SW480 (cell line): ENCODE results near the gene PAPPA.

Source experiments
- DNase-seq: peaks from one replicate; pipeline ENCODE4 v3.0.0-alpha.2; 2016; ENCODE audit warnings: low spot score

PAPPA gene

GRCh38 chr9:116152941-116153764 is 438 bp upstream of the PAPPA start:
- DNase-seq: no peak

DNA sequence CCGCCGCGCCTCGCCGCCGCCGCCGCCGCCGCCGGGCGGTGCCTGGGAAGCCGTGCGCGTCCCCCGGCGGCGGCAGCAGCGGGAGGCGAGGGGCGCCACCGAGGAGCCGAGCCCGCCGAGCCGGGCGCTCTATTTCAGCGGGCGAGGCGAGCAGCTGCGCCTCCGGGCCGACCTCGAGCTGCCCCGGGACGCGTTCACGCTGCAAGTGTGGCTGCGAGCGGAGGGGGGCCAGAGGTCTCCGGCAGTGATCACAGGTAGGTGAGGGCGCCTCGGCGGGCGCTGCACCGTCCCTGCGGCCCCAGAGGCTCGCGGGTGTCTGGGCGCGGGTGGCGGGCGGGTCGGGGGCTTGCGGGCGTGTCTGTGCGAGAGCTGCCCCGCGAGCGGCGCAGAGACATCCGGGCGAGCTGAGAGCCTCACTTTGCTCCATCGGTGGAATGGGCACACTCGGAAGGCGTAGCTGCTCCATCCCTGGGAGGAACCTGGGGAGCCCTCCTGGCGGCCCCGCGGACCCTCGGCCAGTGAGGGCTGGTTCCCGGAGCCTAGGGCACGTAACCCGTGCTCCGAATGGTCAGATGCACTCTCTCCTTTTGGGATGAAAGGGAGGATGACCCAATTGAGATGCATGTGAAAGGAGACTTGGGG is 864 bp downstream of the PAPPA start:
- DNase-seq: no peak

DNA sequence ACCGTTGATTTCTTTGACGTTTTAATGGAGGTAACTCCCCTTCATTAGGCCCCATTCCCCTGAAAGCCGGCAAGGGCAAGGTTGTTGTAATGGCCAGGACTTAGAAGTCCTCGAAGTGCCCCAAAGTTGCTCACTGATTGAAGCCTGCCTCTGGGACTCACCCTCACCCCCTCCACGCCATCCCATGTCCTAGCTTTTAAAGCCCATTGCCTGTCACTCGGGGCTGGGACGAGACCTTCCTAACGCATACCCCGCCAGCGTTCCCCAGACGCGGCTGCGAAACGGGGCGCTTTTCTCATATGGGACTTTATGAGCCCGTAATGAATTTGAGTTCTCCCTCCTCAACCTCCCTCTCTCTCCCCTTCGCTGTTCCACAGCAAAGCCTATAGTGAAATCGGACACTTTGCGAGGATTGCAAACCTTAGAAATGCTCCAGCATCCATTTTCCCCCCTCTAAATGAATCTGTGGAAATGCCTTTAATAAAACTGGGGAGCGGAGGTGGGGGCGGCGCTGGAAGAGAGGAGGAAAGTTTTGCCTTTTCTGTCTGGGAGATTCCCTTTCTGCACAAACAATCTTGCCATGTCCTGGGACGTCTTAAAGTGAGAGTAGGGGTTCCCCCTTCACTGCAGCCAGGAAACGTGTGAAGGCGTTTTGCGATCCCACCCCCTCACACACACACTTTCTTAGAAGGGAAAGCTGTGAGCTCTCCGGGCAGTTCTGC is 1.5 kb downstream of the PAPPA start:
- DNase-seq: no peak

- no peak for DNase-seq
These were observed 2.1 kb downstream of the PAPPA start for GRCh38 chr9:116155698-116156039.

GRCh38 chr9:116156621-116157314 is 3.2 kb downstream of the PAPPA start:
- DNase-seq: no peak

DNA sequence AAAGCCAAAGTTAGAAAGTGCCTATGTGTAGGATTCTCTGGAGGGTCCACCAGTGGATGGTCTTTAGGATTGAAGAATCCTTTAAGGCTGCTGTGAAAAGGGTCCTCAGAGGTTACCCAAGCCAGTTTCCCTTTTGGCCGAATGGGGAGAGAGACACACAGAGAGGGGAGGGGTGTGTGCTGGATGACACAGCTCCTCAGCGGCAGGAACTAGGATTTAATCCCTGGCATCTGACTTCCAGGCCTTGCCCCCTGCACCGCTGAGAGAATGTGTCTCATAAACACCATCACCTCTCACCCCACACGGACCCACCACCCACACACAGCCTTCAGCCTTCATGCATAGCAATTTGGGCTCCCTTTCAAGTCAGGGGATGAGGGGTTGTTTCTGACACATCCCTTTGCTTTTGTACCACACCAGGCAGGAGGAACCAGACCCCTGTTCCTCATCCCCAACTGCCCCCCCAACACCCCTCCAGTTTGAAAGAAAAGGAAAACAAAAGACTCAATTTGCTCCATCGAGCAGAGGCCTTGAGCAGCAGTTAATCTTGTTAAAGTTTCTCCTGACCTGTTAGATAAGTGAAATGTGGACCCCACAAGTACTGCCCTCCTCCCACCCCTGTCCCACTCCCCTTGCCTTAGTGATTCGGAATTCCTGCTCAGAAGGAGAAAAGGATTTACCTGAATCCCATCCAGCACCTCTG is 4.0 kb downstream of the PAPPA start:
- DNase-seq: no peak

DNA sequence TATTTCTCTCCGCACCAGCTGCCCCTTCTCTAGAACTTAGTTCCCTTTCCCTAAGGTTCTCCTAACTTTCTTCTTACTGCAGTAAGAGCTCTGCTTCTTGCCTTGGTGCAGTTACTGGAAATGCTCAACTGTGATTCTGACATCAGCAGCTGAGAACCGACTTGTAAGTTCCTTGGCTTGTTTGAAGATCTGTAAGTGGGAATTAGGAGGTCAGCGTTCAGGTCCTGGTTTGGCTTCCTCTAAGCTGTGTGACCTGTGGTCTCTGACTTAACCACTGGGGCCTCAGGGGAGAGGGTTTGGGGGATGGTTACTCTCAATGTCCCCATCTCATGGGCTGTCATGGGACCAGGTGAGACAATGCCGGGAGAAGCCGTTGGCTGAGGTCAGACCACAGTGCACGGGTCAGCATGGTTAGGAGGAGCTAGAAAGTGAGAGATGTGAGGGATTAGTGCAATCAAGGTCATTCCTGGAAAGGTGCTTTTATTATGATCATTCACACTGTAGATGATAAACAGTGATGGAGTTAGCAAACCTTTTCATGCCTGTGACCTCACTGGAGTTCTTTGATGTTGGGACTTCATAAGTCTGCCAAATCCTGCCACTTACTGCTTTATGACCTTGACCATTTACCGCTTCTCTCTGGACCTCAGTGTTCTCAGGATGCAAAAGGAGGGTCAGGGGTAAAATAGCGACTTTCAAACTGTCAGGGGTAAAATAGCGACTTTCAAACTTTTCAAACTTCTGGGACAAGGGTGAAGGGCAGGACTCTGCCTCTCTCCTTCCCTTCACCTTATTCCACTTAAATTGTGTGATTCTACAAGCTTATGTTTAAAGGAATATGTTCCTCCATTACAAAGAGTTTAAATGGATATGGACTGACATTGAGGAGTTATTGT is 7.3 kb downstream of the PAPPA start:
- DNase-seq: no peak

GRCh38 chr9:116162241-116162781 is 8.7 kb downstream of the PAPPA start:
- DNase-seq: no peak

DNA sequence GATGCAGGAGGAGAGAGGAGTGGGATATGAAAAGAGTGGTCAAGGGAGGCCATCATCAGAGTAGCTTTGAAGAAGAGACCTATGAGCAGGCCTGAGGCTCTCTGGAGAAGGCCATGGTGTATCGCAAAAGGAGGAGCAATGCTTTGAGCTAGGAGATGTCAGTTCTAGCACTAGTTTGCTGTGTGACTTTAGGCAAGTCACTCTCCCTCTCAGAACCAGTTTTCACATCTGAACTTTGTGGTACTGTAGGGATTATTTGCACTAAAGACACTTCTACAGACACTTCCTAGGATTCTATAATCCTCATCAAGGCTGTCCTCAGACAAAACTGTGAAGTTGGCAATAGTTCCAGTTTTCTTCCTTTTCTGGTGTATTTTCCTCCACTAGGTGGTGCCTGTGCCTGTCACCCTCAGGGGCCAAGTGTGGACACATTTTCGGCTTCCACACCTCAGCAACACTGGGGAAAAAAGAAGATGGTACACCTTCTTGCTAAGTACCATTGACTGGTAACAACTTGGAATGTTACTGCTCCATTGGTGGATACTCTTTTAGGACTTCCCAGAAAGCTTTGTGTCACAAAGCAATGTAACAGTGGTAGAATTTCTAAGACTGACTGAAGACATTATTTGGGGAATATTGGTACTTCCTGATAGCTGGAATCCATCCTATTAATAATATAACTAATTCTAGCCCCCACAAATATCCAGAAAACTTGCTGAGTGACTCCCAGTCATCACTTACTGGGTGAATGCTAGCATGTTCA is 9.9 kb downstream of the PAPPA start:
- no peak for DNase-seq

DNA sequence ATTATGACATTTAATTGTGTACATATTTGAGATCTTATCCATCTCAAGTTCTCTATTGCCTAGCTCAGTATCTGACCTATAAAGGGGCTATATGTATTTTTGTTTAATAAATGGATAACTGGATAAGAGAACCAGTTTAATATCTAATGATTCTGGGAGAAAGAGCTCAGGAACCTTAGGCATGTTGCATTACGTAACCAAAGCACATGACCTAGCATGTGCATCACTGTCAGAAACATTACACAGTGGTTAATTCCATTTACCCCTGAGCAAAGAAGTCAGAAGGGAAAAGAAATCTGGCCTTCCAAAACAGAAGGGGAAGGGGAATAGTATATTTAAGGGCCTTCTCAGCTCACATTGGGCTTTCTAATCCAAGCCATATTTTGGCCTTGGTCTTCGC is 12.3 kb downstream of the PAPPA start:
- no peak for DNase-seq

- DNase-seq: no peak
These were observed 13.1 kb downstream of the PAPPA start for GRCh38 chr9:116166713-116167112.

- DNase-seq: no peak
These were observed 14.6 kb downstream of the PAPPA start for GRCh38 chr9:116168231-116168630.

DNA sequence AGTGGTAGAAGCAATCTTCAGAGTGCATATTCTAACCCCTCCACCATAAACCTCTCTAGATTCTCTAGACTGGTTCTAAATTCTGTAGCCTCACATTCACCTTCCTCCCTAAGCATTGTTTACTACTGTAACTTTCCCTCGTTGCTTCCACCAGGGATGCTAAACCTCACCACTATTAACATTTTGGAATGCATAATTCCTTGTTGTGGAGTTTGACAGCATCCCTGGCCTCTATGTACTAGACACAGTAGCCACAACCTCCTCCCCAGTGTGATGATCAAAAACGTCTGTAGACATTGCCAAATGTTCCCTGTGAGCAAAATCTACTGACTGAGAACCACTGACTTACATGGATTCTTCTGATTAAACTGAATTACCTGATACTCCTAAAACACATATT is 18.6 kb downstream of the PAPPA start:
- DNase-seq: no peak

DNA sequence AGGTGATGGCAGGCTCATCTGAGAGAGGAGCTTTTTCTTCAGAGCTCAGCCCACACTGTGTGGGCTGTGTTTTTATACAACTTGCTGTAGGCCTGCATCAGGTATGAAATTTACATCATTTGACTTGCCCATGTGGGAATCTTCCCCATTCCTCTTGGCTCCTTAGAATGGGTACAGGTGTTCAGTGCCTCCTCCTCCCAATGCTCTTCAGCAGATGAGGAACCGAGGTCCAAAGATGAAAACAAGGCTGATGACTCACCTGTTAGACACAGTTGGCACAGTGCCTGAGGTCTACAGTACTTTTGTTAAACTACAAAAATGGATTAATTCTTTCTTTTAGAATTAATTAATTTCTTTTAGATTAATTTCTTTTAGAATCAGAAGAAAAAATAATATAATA is 20.8 kb downstream of the PAPPA start:
- no peak for DNase-seq

- no peak for DNase-seq
These were observed 22.0 kb downstream of the PAPPA start for GRCh38 chr9:116175614-116176013.

DNA sequence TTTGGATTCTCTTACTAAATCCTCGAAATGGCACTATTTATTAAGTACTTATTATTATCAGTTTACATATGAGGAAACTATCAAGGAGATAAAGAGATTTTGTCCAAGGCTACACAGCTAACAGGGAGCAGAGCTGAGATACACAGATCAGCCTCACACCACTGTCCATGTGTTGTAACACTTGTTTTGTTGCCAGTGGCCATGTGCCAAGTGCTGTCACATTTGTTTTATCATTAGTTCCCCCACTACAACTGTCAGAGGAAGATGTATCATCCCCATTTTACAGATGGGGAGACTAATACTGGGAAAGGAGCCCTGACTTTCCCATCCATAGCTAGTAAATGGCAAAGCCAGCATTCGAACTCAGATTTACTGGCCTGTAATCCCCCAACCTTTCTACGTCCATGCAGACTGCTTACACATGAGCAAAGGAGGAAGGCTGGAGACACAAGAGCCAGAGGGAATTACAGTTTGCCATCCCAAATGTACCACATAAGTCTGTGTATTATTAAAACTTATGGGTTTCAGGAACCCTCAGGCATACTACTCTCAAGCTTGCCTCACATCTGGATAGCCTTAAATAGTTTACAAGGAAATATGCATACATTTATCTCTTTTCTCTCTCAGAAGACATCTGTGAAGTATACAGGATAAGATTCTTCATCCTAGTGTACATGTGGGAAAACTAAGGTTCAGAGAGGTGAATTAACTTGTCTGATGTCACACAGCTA is 25.1 kb downstream of the PAPPA start:
- DNase-seq: no peak

DNA sequence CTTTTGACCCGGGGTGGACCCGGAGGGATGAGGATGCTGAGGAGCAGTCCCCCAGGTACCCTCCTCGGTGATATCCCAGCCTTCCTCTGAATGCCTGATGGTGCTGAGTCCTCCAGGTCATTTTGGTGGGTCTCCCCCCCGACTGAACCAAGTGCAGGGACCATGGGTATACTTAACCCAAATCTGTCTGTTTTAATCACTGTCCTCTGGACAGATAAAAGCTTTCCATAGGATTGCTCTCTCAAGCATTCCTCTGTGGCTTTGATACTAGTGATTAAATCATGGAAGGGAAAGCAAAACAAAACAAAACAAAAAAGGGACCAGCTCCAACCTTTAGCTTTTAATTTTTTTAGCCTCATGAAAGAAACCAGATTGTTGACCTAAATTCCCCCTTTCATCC is 26.0 kb downstream of the PAPPA start:
- DNase-seq: no peak

DNA sequence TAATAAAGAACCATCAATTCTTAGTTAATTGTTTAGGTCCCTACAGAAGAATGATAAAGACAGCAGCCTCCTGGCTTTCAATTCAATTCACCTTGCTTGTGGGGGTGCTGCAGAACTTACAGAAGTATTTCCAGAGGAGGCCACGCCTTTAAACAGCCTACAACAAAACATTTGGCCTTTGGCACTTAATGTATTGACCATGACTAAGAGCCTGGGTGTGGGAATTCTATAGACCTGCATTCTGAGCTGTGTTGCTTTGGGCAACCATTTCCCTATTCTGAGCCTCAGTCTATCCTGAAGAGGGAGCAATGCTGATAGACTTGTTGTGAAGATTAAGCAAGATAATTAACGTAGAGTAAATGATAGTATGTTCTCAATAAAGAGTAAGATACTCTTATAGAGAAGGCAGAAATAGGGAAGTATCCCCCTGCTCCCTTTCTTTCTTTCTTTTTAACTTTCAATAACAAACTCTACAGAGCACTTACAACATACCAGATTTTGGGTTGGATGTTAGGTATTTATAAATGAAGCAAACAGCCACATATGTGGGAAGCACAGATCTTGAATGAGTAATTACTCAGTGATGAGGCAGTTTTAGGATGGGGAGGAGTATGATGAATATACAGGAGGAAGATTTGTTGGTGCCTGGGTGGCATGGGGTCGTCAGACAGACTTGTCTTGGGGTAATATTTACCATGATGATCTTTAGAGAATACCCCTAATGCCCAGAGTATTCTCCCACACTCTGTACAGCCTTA is 28.4 kb downstream of the PAPPA start:
- no peak for DNase-seq
